Sigmoid colon (tissue), 7 donors: Measurements from ENCODE around the gene ZNF652. TPM values are rescaled to one million over a fixed set of nuclear protein-coding genes. Genes with fewer than 3 reads are reported as not detected.
"Not testable (repeated sequence)": the region's sequence is repeated elsewhere in the genome, so short reads cannot be mapped to it uniquely, and the experiment has no call there.

ENCODE experiments used
- DNase-seq: peaks from one replicate; pipeline ENCODE4 v3.0.0-alpha.2; 2019
- H3K27ac ChIP-seq, 4 donors: fragments of 200-600 bp; sonication (generic); one replicate each; pipeline ENCODE4 v1.5.1; 2016 to 2019; ENCODE audit warnings: mild to moderate bottlenecking in 1 of 4
- H3K27me3 ChIP-seq, 3 donors: fragments of 200-600 bp; sonication (generic); one replicate each; pipeline ENCODE4 v1.5.1; 2019; ENCODE audit warnings: mild to moderate bottlenecking in 1 of 3
- H3K36me3 ChIP-seq, 4 donors: fragments of 200-600 bp; sonication (generic); one replicate each; pipeline ENCODE4 v1.5.1; 2016 to 2019
- H3K4me1 ChIP-seq, 4 donors: fragments of 200-600 bp; sonication (generic); one replicate each; pipeline ENCODE4 v1.5.1; 2017 to 2019
- H3K4me3 ChIP-seq, 4 donors: fragments of 200-600 bp; sonication (generic); one replicate each; pipeline ENCODE4 v1.5.1; 2017 to 2019; ENCODE audit warnings: mild to moderate bottlenecking in 2 of 4, moderate library complexity in 1 of 4
- H3K9me3 ChIP-seq, 4 donors: fragments of 200-600 bp in 3 of 4; sonication (generic) in 3 of 4; one replicate each; pipeline versions ENCODE4 v1.5.1 to v1.6.1; 2013 to 2019
- EP300 ChIP-seq, 4 donors: sonication (generic); formaldehyde crosslinking; IDR thresholded peaks; one replicate each; pipeline ENCODE4 v1.6.1; 2017; ENCODE audit warnings: antibody characterized with exemption in 4 of 4
- POLR2A ChIP-seq, 2 donors: fragments of 450-650 bp; IDR thresholded peaks; one replicate each; pipeline ENCODE4 v1.6.1; 2016; ENCODE audit warnings: antibody characterized with exemption in 2 of 2, mild to moderate bottlenecking in 2 of 2, moderate library complexity in 2 of 2
- POLR2AphosphoS5 ChIP-seq, 4 donors: sonication (generic); formaldehyde crosslinking; IDR thresholded peaks; one replicate each; pipeline ENCODE4 v1.6.1; 2017; ENCODE audit warnings: antibody characterized with exemption in 4 of 4
- WGBS, 2 donors: extraction: QIAGEN DNeasy Blood & Tissue Kit; methylation state at CpG; one replicate each; pipeline ENCODE4 v1.1.7; 2013; 5-methylcytosine and 5-hydroxymethylcytosine counted together
- intact Hi-C: fragments of 100-400 bp; cut with DNase I; formaldehyde crosslinking; loops from one replicate; pipeline ENCODE4 v1.15.1; 2023
- polyA plus RNA-seq, 3 donors: library from polyadenylated mRNA; stranded (reverse); fragments of 200-250 nt; gene quantifications; one replicate each; pipeline ENCODE4 v1.2.3, GENCODE V29; 2013
- total RNA-seq, 4 donors: library from RNA; depleted of rRNA; stranded (reverse); fragments of >200 nt; gene quantifications; one replicate each; pipeline ENCODE4 v1.1.0, GENCODE V29; 2016
- TF ChIP-seq, protein P1 (sequence below), 4 experiments: fragments of 450-650 bp in 3 of 4; fragments of 200-600 bp in 1 of 4; IDR thresholded peaks; one replicate each; pipeline ENCODE4 v1.5.1; 2016 to 2019; ENCODE audit warnings: antibody characterized with exemption in 4 of 4, mild to moderate bottlenecking in 3 of 4, moderate library complexity in 2 of 4
- donor health status: healthy with polysubstance abuse.
- donor health status: Bipolar disorder and iron deficiency.
- donor health status: healthy.

The ZNF652 gene
- total and polyA plus RNA-seq, 7 donors = 12.9 to 134 (median 83.1) TPM

GRCh38 chr17:49393491-49394255 is 31.6 kb upstream of the ZNF652 start:
- Histone ChIP-seq H3K36me3 (no peaks in the 10 kb centered on the region), H3K27ac (no peak overlapping the region), H3K4me1 (peaks cover 0 to 54% (median 43%) of the 10 kb centered on the region in 4 donors), H3K9me3 (no peaks in the 10 kb centered on the region), H3K4me3 (no peak overlapping the region), H3K27me3 (no peaks in the 10 kb centered on the region)
- 71 to 81% methylated on average over 8 of the region's 8 CpGs for WGBS, 2 donors
- intact Hi-C loops = no loop called here
- no peak for DNase-seq
- no peak for TF ChIP-seq POLR2A (IDR thresholded peaks at IDR 0.05)
- TF ChIP-seq, protein P1, sequence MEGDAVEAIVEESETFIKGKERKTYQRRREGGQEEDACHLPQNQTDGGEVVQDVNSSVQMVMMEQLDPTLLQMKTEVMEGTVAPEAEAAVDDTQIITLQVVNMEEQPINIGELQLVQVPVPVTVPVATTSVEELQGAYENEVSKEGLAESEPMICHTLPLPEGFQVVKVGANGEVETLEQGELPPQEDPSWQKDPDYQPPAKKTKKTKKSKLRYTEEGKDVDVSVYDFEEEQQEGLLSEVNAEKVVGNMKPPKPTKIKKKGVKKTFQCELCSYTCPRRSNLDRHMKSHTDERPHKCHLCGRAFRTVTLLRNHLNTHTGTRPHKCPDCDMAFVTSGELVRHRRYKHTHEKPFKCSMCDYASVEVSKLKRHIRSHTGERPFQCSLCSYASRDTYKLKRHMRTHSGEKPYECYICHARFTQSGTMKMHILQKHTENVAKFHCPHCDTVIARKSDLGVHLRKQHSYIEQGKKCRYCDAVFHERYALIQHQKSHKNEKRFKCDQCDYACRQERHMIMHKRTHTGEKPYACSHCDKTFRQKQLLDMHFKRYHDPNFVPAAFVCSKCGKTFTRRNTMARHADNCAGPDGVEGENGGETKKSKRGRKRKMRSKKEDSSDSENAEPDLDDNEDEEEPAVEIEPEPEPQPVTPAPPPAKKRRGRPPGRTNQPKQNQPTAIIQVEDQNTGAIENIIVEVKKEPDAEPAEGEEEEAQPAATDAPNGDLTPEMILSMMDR (IDR thresholded peaks at IDR 0.05) = no peak
- TF ChIP-seq EP300 (IDR thresholded peaks at IDR 0.05) = no peak
- no peak for TF ChIP-seq POLR2AphosphoS5 (IDR thresholded peaks at IDR 0.05)

DNA sequence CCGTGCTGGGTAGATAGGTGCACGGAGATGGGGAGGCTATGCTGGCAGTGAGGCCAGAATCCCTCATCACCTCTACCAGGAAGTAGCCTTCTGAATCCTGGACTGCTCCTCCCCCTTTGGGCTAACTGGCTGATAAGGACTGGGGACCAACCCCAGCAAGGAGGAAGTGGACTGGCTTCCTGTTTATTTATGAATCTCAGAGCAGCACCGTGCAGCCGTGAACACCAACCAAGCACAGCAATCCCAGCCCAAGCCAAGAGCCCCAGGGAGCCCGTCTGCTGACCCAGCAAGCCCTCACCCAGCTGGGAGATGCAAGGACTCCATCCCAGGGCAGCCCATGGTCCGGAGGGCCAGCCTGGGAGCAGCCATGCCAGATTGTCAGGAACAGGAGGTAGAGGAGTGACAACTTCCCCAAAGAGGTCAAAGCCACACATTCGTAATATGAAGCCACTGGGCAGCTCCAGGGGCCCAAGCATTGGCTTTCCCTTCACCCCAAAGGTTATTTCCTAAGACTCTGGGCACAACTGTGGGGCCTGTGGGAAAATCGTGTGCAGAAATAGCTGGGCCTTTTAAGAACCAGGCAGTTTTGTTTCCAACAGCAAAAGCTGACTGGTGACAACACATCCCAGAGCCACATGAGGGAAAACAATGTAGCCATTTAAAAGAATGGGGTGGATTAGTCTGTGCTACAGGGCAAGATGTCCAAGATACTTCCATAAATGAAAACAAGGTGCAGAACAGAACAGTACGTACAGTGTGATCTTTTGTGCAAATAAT is 28.7 kb upstream of the ZNF652 start:
- H3K4me1 ChIP-seq = peaks cover 0 to 66% (median 53%) of the 10 kb centered on the region in 4 donors
- peak overlapping the region; percentile 48 to 80 (median 76) for H3K27ac ChIP-seq
- no peaks in the 10 kb centered on the region for H3K27me3 ChIP-seq
- intact Hi-C loops = no loop called here
- no peak for DNase-seq
- TF ChIP-seq, protein P1 (IDR thresholded peaks at IDR 0.05) = no peak
- TF ChIP-seq POLR2AphosphoS5 (IDR thresholded peaks at IDR 0.05) (peak in 1 of 4 donors; percentile 18), EP300 (IDR thresholded peaks at IDR 0.05) (peak in 1 of 4 donors; percentile 17)
- 51 to 59% methylated on average over 9 of the region's 9 CpGs for WGBS, 2 donors
- H3K36me3 ChIP-seq = no peaks in the 10 kb centered on the region
- H3K4me3 ChIP-seq = no peak overlapping the region
- no peaks in the 10 kb centered on the region for H3K9me3 ChIP-seq

DNA sequence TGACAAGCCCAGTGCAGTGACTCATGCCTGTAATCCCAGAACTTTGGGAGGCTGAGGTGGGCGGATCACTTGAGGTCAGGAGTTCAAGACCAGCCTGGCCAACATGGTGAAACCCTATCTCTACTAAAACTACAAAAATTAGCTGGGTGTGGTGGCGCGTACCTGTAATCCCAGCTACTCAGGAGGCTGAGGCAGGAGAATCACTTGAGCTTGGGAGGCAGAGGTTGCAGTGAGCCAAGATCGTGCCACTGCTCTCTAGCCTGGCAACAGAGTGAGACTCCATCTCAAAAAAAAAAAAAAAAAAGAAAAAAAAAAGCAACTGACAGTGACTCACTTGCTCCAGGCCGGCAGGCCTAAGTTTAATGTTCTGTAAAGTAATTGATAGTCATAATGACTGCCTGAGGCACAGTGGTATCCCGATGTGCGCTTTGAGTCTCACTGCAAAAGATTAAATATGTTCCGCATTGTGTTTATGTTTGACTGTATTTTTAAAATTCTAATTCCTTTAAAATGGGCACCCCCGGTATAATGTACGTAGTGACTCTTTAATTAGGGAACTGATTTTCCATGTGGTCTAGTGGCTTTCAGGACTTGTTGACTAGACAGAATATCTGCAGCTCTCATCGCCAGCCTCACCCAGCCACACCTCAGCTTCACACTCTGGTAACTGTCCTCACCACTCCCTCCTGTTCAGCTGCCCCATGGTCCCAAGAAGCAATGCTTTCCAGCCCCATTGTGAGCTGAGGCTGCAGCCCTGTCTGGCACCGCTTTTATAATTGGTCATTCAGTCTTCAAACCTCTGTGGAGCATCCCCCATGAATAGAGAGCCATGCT is 27.7 kb upstream of the ZNF652 start:
- 74 to 80% methylated on average over 12 of the region's 12 CpGs for WGBS, 2 donors
- peaks cover 0 to 74% (median 58%) of the 10 kb centered on the region in 4 donors for H3K4me1 ChIP-seq
- intact Hi-C loops, H3K4me3 ChIP-seq, DNase-seq, H3K9me3 ChIP-seq, H3K27me3 ChIP-seq, H3K36me3 ChIP-seq: not testable (repeated sequence)
- H3K27ac ChIP-seq = peak overlapping the region; percentile 48 to 80 (median 76)

- no peak for TF ChIP-seq POLR2A (IDR thresholded peaks at IDR 0.05)
- no peak for TF ChIP-seq POLR2AphosphoS5 (IDR thresholded peaks at IDR 0.05)
- TF ChIP-seq, protein P1 (IDR thresholded peaks at IDR 0.05) = no peak
- TF ChIP-seq EP300 (IDR thresholded peaks at IDR 0.05) = no peak
- Histone ChIP-seq H3K27ac (peak overlapping the region in 3 of 4 donors; percentile 0 to 80 (median 29)), H3K4me3 (no peak overlapping the region), H3K36me3 (no peaks in the 10 kb centered on the region), H3K27me3 (no peaks in the 10 kb centered on the region), H3K4me1 (peaks cover 0 to 65% (median 54%) of the 10 kb centered on the region in 4 donors), H3K9me3 (no peaks in the 10 kb centered on the region)
- no peak for DNase-seq
- intact Hi-C loops = no loop called here
- 81 to 90% methylated on average over 8 of the region's 8 CpGs for WGBS, 2 donors
These were observed 26.9 kb upstream of the ZNF652 start for GRCh38 chr17:49388692-49389513.
